ENCODE measurements around the gene GALNT17.

GALNT17 gene

DNA sequence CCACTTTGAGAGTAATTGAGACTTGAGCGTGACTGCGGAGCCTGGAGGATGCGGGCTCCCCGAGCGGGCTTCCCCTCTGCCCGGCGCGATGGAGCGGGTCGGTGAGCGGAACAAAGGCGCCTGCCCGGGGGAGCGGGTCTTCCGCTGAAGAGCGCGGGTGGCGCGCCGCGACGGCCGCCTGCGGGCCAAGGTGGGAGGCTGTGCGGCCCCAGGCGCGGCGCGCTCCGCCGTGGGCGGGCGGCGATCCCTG is at the start of gene GALNT17:
GALNT17 (plus strand) TSS at position 18 of the 250 bp plus-strand sequence.
- no peak for DNase-seq

DNA sequence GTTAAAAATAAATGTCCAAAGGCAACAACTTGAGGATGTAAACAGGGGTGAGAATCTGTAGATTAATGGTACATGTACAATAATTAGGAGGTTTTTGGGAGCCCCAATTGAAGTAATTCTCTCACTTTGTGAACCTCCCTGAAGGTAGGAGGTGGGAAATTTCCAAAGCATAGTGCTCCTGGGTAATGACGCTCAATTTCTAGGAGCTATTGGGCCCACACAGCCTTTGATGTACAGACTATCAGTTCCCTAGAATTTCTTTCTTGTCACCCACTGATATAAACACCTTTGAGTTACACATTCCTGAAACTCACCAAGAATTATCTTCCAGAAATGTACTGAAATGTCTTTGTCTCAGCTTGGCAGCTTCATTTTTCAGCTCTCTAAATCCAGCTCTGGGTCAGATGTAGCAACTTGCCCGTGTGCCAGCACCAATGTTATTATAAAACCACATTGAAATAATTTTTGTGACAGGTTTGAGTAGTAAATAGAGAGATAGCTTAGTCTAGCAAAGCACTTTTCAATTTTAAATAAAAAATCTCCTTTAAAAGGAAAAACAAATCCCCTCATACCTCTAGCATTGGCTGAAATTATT is 36.6 kb upstream of the GALNT17 start:
- DNase-seq: no peak

- no peak for DNase-seq
These were observed 35.6 kb upstream of the GALNT17 start for GRCh38 chr7:71096351-71096750.

DNA sequence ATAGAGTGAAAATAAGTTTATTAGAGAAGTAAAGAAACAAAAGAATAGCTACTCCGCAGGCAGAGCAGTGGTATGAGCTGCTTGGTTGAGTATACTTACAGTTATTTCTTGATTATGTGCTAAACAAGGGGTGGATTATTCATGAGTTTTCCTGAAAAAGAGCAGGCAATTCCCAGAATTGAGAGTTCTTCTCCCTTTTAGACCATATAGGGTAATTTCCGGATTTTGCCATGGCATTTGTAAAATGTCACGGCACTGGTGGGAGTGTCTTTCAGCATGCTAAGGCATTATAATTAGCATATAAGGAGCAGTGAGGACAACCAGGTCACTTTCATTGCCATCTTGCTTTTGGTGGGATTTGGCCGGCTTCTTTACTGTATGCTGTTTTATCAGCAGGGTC is 25.7 kb upstream of the GALNT17 start:
- DNase-seq: no peak

- no peak for DNase-seq
These were observed 19.5 kb upstream of the GALNT17 start for GRCh38 chr7:71112436-71112835.

DNA sequence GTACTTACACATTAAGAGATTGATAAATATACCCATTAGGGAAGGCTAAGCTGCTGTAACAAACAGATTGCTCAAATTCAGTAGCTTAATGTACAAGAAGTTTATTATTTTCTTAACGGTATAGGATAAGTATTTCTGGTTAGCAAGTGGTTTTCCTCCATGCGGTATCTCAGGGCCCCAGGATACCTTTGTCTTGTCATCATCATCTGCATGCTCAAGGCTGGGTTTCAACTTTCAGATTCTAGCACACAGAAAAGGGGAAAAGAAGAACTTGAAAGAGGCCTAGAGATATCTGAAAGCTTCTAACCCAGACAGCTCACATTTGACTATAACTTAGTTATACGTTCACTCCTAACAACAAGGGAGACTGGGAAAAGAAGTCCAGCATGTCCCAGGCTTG is 11.8 kb upstream of the GALNT17 start:
- DNase-seq: no peak

GRCh38 chr7:71129126-71129525 is 2.8 kb upstream of the GALNT17 start:
- no peak for DNase-seq

GRCh38 chr7:71130031-71130679 is 1.8 kb upstream of the GALNT17 start:
- DNase-seq: no peak

DNA sequence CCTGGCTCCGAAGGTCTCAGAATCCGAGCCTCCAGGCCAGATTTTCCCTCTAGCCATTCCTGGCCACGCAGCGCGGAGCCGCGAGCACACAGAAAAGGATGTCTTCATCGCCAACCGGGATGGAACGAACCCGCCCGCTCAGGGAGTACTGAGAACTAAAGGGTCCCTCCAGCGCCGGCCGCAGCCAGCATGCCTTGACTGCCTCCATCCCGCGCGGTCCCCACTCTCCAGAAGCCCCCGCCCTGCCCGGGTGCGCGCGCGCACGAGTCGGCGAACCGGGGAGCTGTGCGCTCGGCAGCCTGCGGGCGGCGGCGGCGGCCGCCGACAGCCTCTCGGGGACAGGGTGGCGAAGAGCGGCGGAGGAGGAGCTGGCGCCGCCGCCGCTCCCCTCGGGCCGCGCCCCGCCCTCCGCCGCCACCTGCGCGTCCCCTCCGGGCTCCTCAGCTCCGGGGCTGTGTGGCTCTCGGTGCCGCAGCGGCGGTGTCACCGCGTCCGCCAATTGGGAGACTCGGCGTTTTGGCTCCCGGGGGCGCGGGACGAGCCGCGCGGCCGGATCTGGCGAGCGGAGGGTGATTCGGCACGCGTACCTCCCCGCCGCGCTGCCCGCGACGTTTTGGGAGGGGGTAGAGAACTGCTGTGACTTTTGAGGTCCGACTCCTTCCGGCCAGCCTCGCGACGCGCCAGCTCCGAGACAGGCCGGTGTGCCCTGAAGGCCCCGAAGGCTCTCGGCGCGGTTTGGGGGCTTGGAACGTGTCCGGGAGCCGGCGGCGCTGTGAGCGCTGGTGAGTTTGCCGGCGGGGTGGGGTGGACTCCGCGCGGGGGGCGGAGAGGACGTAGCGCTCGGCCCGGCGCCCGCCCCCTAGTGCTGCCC is 453 bp upstream of the GALNT17 start:
- no peak for DNase-seq

GRCh38 chr7:71132377-71133231 is 660 bp downstream of the GALNT17 start:
- DNase-seq: no peak

DNA sequence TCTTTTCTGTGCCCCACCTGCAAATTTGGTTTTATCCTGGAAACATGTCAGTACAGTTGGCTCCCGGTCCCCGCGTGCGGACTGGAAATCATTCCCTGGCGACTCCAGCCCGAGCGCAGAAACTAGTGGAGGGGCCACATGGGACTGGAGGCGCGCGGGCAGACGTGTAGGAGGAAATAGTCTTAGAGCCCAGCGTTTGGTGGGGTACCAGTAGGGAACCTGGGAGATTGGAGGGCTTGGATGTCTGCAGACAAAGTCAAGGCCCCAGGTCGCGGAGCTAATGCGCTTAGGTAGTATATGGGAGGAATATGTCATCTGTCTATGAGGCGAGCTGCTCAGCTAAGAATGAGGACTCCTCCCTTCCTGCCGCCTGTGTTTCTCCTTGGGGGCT is 1.3 kb downstream of the GALNT17 start:
- DNase-seq: no peak

- DNase-seq: no peak
These were observed 1.9 kb downstream of the GALNT17 start for GRCh38 chr7:71133856-71134255.

GRCh38 chr7:71135116-71135515 is 3.2 kb downstream of the GALNT17 start:
- no peak for DNase-seq

- DNase-seq: no peak
These were observed 3.7 kb downstream of the GALNT17 start for GRCh38 chr7:71135663-71136062.

DNA sequence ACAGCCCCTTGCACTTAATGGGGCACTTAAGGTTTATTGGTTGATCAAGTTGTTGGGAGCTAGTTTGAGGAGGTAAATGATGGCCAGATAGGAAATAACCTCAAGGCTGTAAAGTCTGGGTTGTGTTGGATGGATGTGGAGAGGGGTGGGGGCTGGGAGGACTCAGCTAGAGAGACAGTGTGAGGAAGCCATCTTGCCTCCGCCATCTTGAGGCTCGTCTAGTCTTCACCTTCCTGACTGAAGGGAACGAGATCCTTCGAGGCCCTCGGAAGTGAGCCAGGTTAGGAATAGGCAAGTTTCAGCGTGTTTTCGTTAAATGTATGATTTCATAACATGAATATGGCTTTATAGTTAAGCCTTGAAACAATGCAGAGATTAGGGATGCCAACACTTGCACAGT is 5.5 kb downstream of the GALNT17 start:
- DNase-seq: no peak

- DNase-seq: no peak
These were observed 8.3 kb downstream of the GALNT17 start for GRCh38 chr7:71140264-71140663.

- no peak for DNase-seq
These were observed 13.0 kb downstream of the GALNT17 start for GRCh38 chr7:71144963-71145362.

- no peak for DNase-seq
These were observed 14.3 kb downstream of the GALNT17 start for GRCh38 chr7:71145906-71146901.

DNA sequence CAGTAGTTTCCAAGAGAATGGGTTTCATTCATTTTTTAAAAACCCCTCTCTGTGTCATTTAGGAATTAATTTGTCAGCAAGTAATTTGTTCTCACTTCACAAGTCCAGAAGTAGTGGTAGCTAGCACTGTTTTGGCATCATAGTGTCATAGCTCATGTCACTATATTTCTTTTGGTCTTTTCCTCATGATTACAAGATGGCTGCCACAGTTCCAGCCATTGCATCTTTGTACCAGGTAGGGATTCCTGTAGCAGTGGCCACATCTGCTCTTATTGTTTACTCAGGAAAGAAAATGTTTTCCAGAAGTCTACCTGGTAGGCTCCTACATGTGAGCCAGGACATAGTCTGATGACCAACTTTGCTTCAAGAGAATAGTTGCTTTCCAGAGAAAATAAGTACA is 16.2 kb downstream of the GALNT17 start:
- no peak for DNase-seq

DNA sequence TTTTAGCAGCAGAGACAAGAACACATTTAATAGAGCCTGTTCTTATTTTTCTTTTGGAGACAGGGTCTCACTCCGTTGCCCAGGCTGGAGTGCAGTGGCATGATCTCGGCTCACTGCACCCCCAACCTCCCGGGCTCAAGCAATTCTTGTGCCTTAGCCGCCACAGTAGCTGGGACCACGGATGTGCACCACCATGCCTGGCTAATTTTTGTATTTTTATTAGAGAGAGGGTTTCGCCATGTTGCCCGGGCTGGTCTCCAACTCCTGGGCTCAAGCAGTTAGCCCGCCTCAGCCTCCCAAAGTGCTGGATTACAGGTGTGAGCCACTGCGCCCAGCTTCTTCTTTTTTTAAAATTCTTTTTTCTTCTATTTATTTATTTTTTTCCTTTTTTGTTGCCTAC is 23.3 kb downstream of the GALNT17 start:
- DNase-seq: no peak

DNA sequence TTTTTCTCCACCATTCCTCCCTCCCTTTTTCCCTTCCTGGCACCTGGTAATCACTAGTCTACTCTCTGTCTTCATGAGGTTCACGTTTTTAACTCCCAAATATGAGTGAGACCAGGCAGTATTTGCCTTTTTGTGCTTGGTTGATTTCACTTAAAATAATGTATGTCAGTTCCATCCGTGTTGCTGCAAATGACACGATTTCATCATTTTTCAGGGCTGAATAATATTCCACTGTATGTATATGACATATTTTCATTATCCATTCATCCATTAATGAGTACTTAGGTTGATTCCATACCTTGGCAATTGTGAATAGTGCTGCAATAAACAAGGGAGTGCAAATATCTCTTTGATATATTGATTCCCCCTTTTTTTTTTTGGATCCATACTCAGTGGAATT is 25.8 kb downstream of the GALNT17 start:
- no peak for DNase-seq

- no peak for DNase-seq
These were observed 33.8 kb downstream of the GALNT17 start for GRCh38 chr7:71165708-71166107.
